NB4 (cell line): ENCODE data around the gene GTF2I.
"Not testable (repeated sequence)": the region's sequence is repeated elsewhere in the genome, so short reads cannot be mapped to it uniquely, and the experiment has no call there.

Experiments used
- DNase-seq: peaks from one replicate; pipeline ENCODE4 v3.0.0; 2010; ENCODE audit warnings: low read depth
- H3K4me3 ChIP-seq: one replicate; pipeline ENCODE4 v1.5.1; 2011; ENCODE audit warnings: mild to moderate bottlenecking, low read depth, low read length, moderate library complexity
- CTCF ChIP-seq: IDR thresholded peaks from one replicate; pipeline ENCODE4 v1.5.1; 2012; ENCODE audit warnings: low read depth, low read length
- MYC ChIP-seq: IDR thresholded peaks from 2 replicates; pipeline ENCODE4 v1.6.1; 2011; ENCODE audit warnings: low read depth, low read length
- POLR2A ChIP-seq: IDR thresholded peaks from 2 replicates; pipeline ENCODE4 v1.6.1; 2011; ENCODE audit warnings: mild to moderate bottlenecking; ENCODE audit not compliant: insufficient read length; ENCODE audit errors: extremely low read depth
- TF ChIP-seq, protein P1 (sequence below): IDR thresholded peaks from 2 replicates; pipeline ENCODE4 v1.6.1; 2011; ENCODE audit warnings: low read depth, low read length

GTF2I gene

DNA sequence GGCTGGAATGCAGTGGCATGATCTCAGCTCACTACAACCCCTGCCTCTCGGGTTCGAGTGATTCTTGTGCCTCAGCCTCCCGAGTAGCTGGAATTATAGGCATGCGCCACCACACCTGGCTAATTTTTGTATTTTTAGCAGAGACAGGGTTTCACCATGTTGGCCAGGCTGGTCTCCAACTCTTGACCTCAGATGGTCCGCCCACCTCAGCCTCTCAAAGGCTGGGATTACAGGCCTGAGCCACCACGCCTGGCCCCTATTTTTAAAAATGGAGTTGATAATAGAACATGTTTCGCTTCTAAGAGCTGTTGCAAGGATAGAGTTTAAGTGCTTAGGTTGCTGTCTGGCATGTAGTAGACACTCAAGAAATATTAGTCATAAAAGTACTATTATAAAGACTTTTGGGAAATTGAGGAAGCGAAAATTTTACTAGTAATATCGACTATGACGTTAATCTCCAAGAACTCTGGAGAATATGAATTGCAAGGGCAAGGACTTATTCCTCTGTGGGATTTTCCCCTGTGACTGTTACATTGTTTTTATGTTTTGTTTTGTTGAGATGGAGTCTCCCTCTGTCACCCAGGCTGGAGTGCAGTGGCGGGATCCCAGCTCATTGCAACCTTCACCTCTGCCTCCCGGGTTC lies 7.9 kb downstream of the GTF2I start:
- no peak overlapping the region for H3K4me3 ChIP-seq
- TF ChIP-seq, protein P1, sequence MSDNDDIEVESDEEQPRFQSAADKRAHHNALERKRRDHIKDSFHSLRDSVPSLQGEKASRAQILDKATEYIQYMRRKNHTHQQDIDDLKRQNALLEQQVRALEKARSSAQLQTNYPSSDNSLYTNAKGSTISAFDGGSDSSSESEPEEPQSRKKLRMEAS, result no peak
- no peak for TF ChIP-seq MYC
- TF ChIP-seq POLR2A, result no peak
- TF ChIP-seq CTCF, result no peak
- DNase-seq, result no peak

DNA sequence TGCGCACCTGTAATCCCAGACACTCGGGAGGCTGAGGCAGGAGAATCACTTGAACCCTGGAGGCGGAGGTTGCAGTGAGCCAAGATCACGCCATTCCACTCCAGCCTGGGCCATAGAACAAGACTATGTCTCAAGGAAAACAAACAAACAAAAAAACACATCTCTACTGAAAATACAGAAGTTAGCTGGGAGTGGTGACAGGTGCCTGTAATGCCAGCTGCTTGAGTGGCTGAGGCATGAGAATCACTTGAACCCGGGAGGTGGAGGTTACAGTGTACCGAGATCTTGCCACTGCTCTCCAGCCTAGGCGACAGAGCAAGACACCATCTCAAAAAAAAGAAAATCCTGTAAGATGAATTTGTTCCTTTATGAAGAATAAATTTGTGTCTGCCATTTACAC lies 9.5 kb downstream of the GTF2I start:
- not testable (repeated sequence) for DNase-seq, H3K4me3 ChIP-seq

GRCh38 chr7:74667520-74667919 lies 10.0 kb downstream of the GTF2I start:
- not testable (repeated sequence) for DNase-seq, H3K4me3 ChIP-seq

DNA sequence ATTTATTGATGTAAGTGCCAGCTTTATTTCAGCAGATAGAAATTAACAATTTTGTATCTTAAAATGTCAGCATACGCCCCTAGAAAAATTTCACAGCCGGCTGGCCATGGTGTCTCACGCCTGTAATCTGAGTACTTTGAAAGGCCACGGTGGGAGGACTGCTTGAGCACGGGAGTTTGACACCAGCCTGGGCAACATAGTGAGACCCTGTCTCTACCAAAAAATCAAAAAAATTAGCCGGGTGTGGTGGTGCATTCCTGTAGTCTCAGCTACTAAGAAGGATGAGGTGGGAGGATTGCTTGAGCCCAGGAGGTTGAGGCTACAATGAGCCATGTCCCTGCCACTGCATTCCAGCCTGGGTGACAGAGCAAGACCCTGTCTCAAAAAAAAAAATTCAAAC lies 14.1 kb downstream of the GTF2I start:
- no peak for TF ChIP-seq MYC
- TF ChIP-seq, protein P1, result no peak
- no peak for TF ChIP-seq CTCF
- no peak for TF ChIP-seq POLR2A
- H3K4me3 ChIP-seq, result no peak overlapping the region
- no peak for DNase-seq

DNA sequence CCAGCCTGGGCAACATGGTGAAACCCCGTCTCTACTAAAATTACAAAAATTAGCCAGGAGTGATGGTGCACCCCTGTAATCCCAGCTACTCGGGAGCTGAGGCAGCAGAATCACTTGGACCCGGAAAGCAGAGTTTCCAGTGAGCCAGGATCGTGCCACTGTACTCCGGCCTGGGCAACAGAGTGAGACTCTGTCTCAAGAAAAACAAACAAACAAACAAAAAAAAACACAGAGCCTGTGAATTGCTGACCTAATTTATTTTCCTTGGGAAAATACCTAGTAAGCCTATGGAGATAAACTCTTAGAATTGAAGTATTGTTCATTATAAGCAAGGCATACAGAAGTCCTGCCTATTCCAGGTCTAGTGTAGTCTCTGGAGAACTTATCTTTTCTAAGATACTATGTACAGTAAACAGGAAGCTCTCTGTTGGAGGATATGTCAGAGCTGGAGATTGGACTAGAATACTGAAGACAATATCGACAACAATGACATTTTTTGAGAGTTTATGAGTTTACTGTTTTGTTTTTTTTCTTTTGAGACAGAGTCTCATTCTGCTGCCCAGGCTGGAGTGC lies 14.9 kb downstream of the GTF2I start:
- TF ChIP-seq POLR2A (no peak), CTCF (no peak), MYC (no peak)
- TF ChIP-seq, protein P1, result no peak
- DNase-seq, result no peak
- H3K4me3 ChIP-seq, result no peak overlapping the region

- TF ChIP-seq, protein P1, result no peak
- TF ChIP-seq MYC, result no peak
- no peak for TF ChIP-seq CTCF
- TF ChIP-seq POLR2A, result no peak
- H3K4me3 ChIP-seq, result no peak overlapping the region
- DNase-seq, result no peak
Measured at GRCh38 chr7:74674166-74674565, 16.6 kb downstream of the GTF2I start.

DNA sequence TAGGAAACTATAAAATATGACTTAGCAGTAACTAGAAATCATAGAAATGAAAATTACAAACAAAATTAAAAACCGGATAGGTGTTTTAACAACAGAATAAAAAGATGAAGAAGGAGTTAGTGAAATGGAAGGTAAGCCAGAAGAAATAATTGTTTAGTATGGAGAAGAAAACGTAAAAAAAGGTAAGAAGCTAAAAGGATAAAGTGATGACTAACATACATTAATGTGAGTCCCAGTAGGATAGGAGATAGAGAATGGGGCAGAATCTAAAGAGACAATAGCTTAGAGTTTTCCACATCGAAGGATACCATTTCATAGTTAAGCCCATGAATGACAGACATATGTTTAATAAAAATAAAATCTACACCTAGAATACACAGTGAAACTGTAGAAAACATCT lies 25.3 kb downstream of the GTF2I start:
- DNase-seq, result no peak
- no peak for TF ChIP-seq MYC
- no peak for TF ChIP-seq CTCF
- no peak for TF ChIP-seq POLR2A
- TF ChIP-seq, protein P1, result no peak
- no peak overlapping the region for H3K4me3 ChIP-seq
